Heart right ventricle (tissue), 16 donors: ENCODE measurements around the gene RAI14. TPM values are rescaled to one million over a fixed set of nuclear protein-coding genes. Genes with fewer than 3 reads are reported as not detected.
"Not testable (repeated sequence)": the region's sequence is repeated elsewhere in the genome, so short reads cannot be mapped to it uniquely, and the experiment has no call there.

Experiments
- ATAC-seq, 8 donors: fragments of 200-7000 bp; cut with Tn5 transposase; one replicate each; pipeline ENCODE4 v1.9.1; 2020; ENCODE audit warnings: mild to moderate bottlenecking in 8 of 8, moderate library complexity in 8 of 8, moderate number of reproducible peaks in 1 of 8
- DNase-seq, 2 donors: peaks; one replicate each; pipeline ENCODE4 v3.0.0-alpha.2; 2020
- H3K27ac ChIP-seq, 10 donors: fragments of 200-600 bp; sonication (generic) in 2 of 10; one replicate each; pipeline versions ENCODE4 v1.5.0 to v1.8.0; 2020 to 2022; ENCODE audit warnings: mild to moderate bottlenecking in 3 of 10
- H3K27me3 ChIP-seq, 7 donors: fragments of 200-600 bp; one replicate each; pipeline ENCODE4 v1.8.0; 2021 to 2022; ENCODE audit warnings: mild to moderate bottlenecking in 2 of 7
- H3K36me3 ChIP-seq, 9 donors: fragments of 200-600 bp; sonication (generic) in 1 of 9; one replicate each; pipeline versions ENCODE4 v1.5.0 to v1.8.0; 2020 to 2022; ENCODE audit warnings: mild to moderate bottlenecking in 2 of 9
- H3K4me1 ChIP-seq, 9 donors: fragments of 200-600 bp; sonication (generic) in 1 of 9; one replicate each; pipeline versions ENCODE4 v1.5.0 to v1.8.0; 2020 to 2022; ENCODE audit warnings: mild to moderate bottlenecking in 4 of 9
- H3K4me3 ChIP-seq, 10 donors: fragments of 200-600 bp; sonication (generic) in 2 of 10; one replicate each; pipeline versions ENCODE4 v1.5.0 to v1.8.0; 2020 to 2022; ENCODE audit warnings: mild to moderate bottlenecking in 7 of 10, moderate library complexity in 2 of 10
- H3K9me3 ChIP-seq, 11 donors: fragments of 200-600 bp in 10 of 11; sonication (generic) in 2 of 11; one replicate each; pipeline versions ENCODE4 v1.5.0 to v1.8.0; 2013 to 2022; ENCODE audit warnings: mild to moderate bottlenecking in 2 of 11, control low read depth in 1 of 11, moderate library complexity in 1 of 11
- WGBS, 2 donors: extraction: QIAGEN DNeasy Blood & Tissue Kit; methylation state at CpG; one replicate each; pipeline ENCODE4 v1.1.7; 2013; ENCODE audit warnings: inconsistent platforms in 1 of 2; 5-methylcytosine and 5-hydroxymethylcytosine counted together
- intact Hi-C, 10 donors: fragments of 100-400 bp; cut with DNase I; formaldehyde crosslinking; loops; one replicate each; pipeline versions ENCODE4 v1.11.1 to v1.14.2; 2022
- polyA plus RNA-seq, 2 donors: library from polyadenylated mRNA; stranded (reverse); fragments of 200-250 nt; gene quantifications; one replicate each; pipeline ENCODE4 v1.2.3, GENCODE V29; 2013
- total RNA-seq, 10 donors: library from RNA; stranded (reverse); fragmentation: NEBNext Ultra II Directional in 3 of 10; extraction: Animal tissue kit (Norgen Biotek cat#: 25700) in 3 of 10; gene quantifications; one replicate each; pipeline versions ENCODE4 v1.2.1 to v1.2.4, GENCODE V29; 2021 to 2023
- TF ChIP-seq, protein P1 (sequence below), 9 donors: fragments of 200-600 bp; sonication (generic) in 2 of 9; IDR thresholded peaks; one replicate each; pipeline versions ENCODE4 v1.5.0 to v1.8.0; 2021 to 2022; ENCODE audit warnings: antibody characterized with exemption in 9 of 9, mild to moderate bottlenecking in 5 of 9, moderate library complexity in 1 of 9
- donor health status: Arrhythmogenic right ventricular cardiomyopathy.
- donor health status: ischemic (EF 13 %, LVEDD 7.1; RV severe dilation, severe dysfunction).
- donor health status: healthy with polysubstance abuse.
- donor health status: DM: no; HTN: yes; CAD: no.
- donor health status: DM: no; HTN: no; CAD: no.
- donor health status: ischemic (EF 25% LVEDD 6.9; RV normal size, moderate dysfunction).
- donor health status: ischemic (EF 25% LVEDD 5.7; RV mildly dilated, moderate dysfunction).
- donor health status: healthy.
- donor health status: DM: yes; HTN: yes; CAD: no.
- donor health status: Ischemic cardiomyopathy.
- donor health status: ischemic (EF 35%, LVEDD 5.7; RV mildly dilated, moderate dysfunction).
- donor health status: nonischemic (EF 11% LVEDD 7.7; RV severe dilation, severe dysfunction).
- donor health status: DM: yes; HTN: yes; CAD: no.
- donor health status: PGD.
- donor health status: ischemic (EF 29% LVEDD 5.4; RV normal size, mild dysfunction).
- donor health status: nonischemic (EF 23%, LVEDD 6.1; RV moderate dilation, normal function).

The RAI14 gene
- total and polyA plus RNA-seq, 12 donors = 3.3 to 25.5 (median 9.3) TPM

DNA sequence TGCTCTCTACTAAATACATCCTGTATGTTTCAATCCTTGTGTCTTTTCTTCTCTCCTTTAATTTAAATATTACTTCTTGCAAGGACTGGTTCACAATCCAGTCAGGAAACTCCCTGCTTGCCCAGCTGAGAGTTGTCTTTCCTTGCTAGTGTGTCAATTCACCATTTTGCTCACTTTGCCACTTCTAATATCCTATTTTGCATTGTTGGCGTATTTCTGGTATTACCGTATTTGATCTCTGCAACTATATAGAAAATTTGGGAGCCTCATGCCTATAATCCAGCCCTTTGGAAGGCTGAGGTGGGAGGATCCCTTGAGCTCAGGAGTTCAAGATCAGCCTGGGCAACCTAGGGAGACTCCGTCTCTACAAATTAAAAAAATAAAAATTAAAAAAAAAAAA, 92.3 kb downstream of the RAI14 start:
- intact Hi-C loops = no loop called here
- DNase-seq (no peak), ATAC-seq (no peak)
- H3K27me3 ChIP-seq = no peaks in the 10 kb centered on the region
- H3K9me3 ChIP-seq = no peaks in the 10 kb centered on the region
- 97 to 99% methylated on average over 3 of the region's 3 CpGs for WGBS, 2 donors
- TF ChIP-seq, protein P1, sequence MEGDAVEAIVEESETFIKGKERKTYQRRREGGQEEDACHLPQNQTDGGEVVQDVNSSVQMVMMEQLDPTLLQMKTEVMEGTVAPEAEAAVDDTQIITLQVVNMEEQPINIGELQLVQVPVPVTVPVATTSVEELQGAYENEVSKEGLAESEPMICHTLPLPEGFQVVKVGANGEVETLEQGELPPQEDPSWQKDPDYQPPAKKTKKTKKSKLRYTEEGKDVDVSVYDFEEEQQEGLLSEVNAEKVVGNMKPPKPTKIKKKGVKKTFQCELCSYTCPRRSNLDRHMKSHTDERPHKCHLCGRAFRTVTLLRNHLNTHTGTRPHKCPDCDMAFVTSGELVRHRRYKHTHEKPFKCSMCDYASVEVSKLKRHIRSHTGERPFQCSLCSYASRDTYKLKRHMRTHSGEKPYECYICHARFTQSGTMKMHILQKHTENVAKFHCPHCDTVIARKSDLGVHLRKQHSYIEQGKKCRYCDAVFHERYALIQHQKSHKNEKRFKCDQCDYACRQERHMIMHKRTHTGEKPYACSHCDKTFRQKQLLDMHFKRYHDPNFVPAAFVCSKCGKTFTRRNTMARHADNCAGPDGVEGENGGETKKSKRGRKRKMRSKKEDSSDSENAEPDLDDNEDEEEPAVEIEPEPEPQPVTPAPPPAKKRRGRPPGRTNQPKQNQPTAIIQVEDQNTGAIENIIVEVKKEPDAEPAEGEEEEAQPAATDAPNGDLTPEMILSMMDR (IDR thresholded peaks at IDR 0.05) = no peak
- H3K4me3 ChIP-seq = no peak overlapping the region
- no peak overlapping the region for H3K27ac ChIP-seq
- no peaks in the 10 kb centered on the region for H3K36me3 ChIP-seq
- H3K4me1 ChIP-seq = peaks cover 0 to 10% (median 0%) of the 10 kb centered on the region in 9 donors

DNA sequence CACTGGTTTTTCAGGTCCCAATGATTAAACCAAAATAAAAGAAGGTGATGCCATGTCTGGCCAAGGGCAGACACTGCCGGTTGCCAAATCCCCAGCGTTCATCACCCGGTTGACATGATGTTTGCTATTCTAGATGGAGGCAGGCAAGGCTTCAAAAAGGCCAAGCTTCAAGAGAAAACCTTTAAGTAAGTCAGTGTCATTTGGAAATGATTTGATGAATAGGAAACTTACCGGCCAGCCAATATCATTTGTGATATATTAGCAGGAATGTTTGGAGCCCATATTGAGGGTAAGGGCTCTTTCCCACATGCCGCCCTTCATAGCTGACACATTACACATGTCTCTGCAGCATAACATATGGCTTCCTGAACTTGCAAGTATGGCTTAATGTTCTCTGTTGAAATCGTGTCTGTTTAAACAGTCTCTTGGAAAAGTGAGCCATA, 93.3 kb downstream of the RAI14 start:
- Histone ChIP-seq H3K4me1 (peaks cover 0 to 3% (median 0%) of the 10 kb centered on the region in 9 donors), H3K27me3 (no peaks in the 10 kb centered on the region), H3K36me3 (no peaks in the 10 kb centered on the region), H3K27ac (no peak overlapping the region), H3K9me3 (no peaks in the 10 kb centered on the region), H3K4me3 (no peak overlapping the region)
- DNase-seq = no peak
- TF ChIP-seq, protein P1 (IDR thresholded peaks at IDR 0.05) = no peak
- intact Hi-C loops = no loop called here
- WGBS, 2 donors = 75 to 78% methylated on average over 6 of the region's 6 CpGs
- no peak for ATAC-seq

DNA sequence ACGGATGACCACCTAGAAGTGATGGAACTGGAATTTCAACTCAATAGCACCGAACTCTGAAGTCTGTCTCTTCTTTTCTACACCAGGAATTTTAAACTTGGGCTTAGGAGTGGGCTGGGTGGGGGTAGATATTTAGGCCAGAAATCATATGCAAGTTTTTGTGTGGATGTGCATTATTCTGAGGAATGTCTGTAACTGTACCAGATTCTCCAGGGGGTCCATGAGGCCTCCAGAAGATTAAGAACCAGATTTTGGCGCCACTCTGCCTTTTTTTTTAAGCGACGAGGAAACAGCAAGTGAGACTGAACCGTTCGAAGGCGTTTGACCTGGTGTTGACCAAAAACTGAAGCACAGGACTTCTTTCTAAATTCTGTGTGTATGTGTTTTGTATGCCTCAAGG, 94.1 kb downstream of the RAI14 start:
- Histone ChIP-seq H3K9me3 (no peaks in the 10 kb centered on the region), H3K27me3 (no peaks in the 10 kb centered on the region), H3K4me1 (peaks cover 0 to 3% (median 0%) of the 10 kb centered on the region in 9 donors), H3K27ac (no peak overlapping the region), H3K4me3 (no peak overlapping the region), H3K36me3 (no peaks in the 10 kb centered on the region)
- ATAC-seq = no peak
- TF ChIP-seq, protein P1 (IDR thresholded peaks at IDR 0.05) = no peak
- intact Hi-C loops = no loop called here
- DNase-seq = no peak
- 87% methylated on average over 8 of the region's 8 CpGs for WGBS, 2 donors

DNA sequence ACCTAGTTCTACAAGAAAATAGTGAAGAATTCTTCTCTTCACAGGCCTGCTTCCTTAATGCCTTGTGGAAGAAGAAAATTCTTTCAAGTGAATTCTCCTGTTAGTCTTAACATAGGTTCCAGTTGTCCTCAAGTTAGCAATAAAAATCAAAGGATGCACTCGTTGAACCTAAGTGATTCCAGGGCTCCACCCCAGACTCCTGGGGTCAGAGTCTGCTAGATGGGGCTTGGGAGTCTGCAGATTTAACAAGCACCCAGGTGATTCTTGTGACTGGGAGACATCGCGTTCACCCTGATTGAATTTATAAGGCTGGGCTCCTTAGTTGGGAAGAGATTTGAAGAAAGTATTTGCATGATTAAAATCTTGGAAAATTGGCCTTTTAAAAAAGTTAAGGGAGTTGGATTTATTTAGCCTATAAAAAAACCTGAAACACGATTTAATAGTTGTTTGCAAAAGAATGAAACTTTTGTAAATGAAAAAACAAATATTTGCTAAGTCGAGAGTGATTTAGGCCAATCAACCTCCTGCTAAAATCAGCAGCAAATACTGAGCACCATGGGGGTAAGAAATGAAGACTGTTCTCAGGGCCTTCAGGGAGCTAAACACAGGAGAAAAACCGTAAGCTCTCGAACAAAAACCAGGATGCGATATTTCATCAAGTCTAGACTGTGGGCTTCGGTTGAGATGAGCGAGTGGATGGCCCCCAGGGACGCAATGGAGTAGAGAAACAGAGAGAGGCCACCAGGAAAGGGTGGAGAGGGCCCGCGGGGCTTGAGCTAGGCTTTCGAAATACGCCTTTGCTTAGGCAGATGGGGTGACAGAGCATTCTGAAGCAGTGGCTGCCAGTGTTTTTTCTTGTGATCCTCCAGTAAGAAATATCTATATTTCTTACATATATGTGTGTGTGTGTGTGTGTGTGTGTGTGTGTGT, 95.9 kb downstream of the RAI14 start:
- intact Hi-C loops = no loop called here
- TF ChIP-seq, protein P1 (IDR thresholded peaks at IDR 0.05) = no peak
- ATAC-seq (peak in 2 of 8 donors; percentile 81 to 85), DNase-seq (no peak)
- Histone ChIP-seq H3K4me1 (peaks cover 0 to 3% (median 0%) of the 10 kb centered on the region in 9 donors), H3K27me3 (no peaks in the 10 kb centered on the region), H3K4me3 (no peak overlapping the region), H3K36me3 (no peaks in the 10 kb centered on the region), H3K9me3 (no peaks in the 10 kb centered on the region), H3K27ac (no peak overlapping the region)
- WGBS, 2 donors = 72 to 80% methylated on average over 15 of the region's 15 CpGs

DNA sequence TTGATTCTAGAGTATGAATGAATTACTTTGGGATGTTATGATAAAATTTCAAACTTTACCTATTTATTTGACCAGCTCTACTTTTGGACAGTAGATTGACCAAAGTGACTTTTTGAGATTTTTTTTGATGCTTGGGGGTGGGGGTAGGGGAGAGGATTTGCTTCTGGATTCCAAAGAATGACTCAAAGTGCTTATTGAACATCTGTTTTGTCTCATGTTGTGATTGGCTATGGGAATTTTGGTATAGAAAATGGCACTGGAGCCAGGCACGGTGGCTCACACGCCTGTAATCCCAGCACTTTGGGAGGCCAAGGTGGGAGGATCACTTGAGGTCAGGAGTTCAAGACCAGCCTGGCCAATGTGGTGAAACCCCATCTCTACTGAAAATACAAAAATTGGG, 97.1 kb downstream of the RAI14 start:
- ATAC-seq, H3K4me1 ChIP-seq, H3K9me3 ChIP-seq, H3K4me3 ChIP-seq, DNase-seq, H3K27me3 ChIP-seq, H3K27ac ChIP-seq, intact Hi-C loops: not testable (repeated sequence)
- peaks cover 0 to 11% (median 0%) of the 10 kb centered on the region in 9 donors for H3K36me3 ChIP-seq
- 96 to 100% methylated on average over 2 of the region's 2 CpGs for WGBS, 2 donors
